ENCODE data around the gene PCDHGA9. TPM values are rescaled to one million over a fixed set of nuclear protein-coding genes. Genes with fewer than 3 reads are reported as not detected.
A peak's percentile ranks its signal among the peaks of the same experiment; 100 is the strongest.
"Not testable (repeated sequence)": the region's sequence is repeated elsewhere in the genome, so short reads cannot be mapped to it uniquely, and the experiment has no call there.

PCDHGA9 gene
- total and polyA plus RNA-seq, 2 donors (not counting 1 experiment from before 2014, with no cell fraction given) = 3.3 to 4.8 TPM

GRCh38 chr5:141392429-141393198 lies 10.0 kb upstream of the PCDHGA9 start, which contains the start of gene PCDHGA8:
Gene PCDHGA8, plus strand, starts transcription at chr5:141392633. Its CDS starts 181 bp downstream, at chr5:141392814.
- H3K9me3 ChIP-seq (ENCODE audit: control insufficient read depth, insufficient read depth, low read depth, low read length) = peaks cover 4% of the 10 kb centered on the region
- H3K4me1 ChIP-seq (ENCODE audit: control insufficient read depth, extremely low read depth, insufficient read depth, low read length) = no peaks in the 10 kb centered on the region
- TF ChIP-seq CTCF (conservative IDR thresholded peaks at IDR 0.05 in 1 of 2, IDR thresholded peaks at IDR 0.05 in 1 of 2; ENCODE audit: low read depth in 1 of 2, low read length in 2 of 2) (peak in 1 of 2 donors; percentile 13), EZH2 (IDR thresholded peaks at IDR 0.05; ENCODE audit: low read length, missing control alignments) (no peak)
- H3K9ac ChIP-seq (ENCODE audit: insufficient read depth, low read length) = no peak within 1 kb of the TSS
- H3K4me2 ChIP-seq (ENCODE audit: extremely low read depth, insufficient read depth, low read length) = no peak within 1 kb of the TSS
- H4K20me1 ChIP-seq (ENCODE audit: control insufficient read depth, extremely low read depth, insufficient read depth, low read length) = no peaks in the 10 kb centered on the region
- H3K79me2 ChIP-seq (ENCODE audit: control insufficient read depth, insufficient read depth, low read length) = no peaks in the 10 kb centered on the region
- peak in 1 of 2 donors; percentile 31 for DNase-seq (ENCODE audit: low read depth in 2 of 2)
- no peak within 1 kb of the TSS for H3K27ac ChIP-seq (ENCODE audit: insufficient read depth, low read length)
- H3K36me3 ChIP-seq (ENCODE audit: control insufficient read depth, insufficient read depth, low read length) = no peaks in the 10 kb centered on the region
- no peaks in the 10 kb centered on the region for H3K27me3 ChIP-seq (ENCODE audit: control insufficient read depth, insufficient read depth, low read length)
- H3K4me3 ChIP-seq (replicated peaks in 1 of 4; ENCODE audit: control extremely low read depth in 1 of 4, insufficient read depth in 1 of 4, low read depth in 3 of 4, low read length in 4 of 4) = peak within 1 kb of the TSS in 2 of 4 experiments; percentile 16 to 21
- H2AFZ ChIP-seq (ENCODE audit: low read length) = no peak within 1 kb of the TSS

DNA sequence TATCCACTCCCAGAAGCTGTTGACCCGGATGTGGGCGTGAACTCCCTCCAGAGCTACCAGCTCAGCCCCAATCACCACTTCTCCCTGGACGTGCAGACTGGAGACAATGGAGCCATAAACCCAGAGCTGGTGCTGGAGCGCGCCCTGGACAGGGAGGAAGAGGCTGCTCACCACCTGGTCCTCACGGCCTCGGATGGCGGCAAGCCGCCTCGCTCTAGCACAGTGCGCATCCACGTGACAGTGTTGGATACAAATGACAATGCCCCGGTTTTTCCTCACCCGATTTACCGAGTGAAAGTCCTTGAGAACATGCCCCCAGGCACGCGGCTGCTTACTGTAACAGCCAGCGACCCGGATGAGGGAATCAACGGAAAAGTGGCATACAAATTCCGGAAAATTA lies 9.3 kb upstream of the PCDHGA9 start:
- H3K4me1 ChIP-seq (ENCODE audit: control insufficient read depth, extremely low read depth, insufficient read depth, low read length) = no peaks in the 10 kb centered on the region
- TF ChIP-seq EZH2 (IDR thresholded peaks at IDR 0.05; ENCODE audit: low read length, missing control alignments) (no peak), CTCF (conservative IDR thresholded peaks at IDR 0.05 in 1 of 2, IDR thresholded peaks at IDR 0.05 in 1 of 2; ENCODE audit: low read depth in 1 of 2, low read length in 2 of 2) (no peak)
- no peak for DNase-seq (ENCODE audit: low read depth in 2 of 2)
- no peaks in the 10 kb centered on the region for H3K36me3 ChIP-seq (ENCODE audit: control insufficient read depth, insufficient read depth, low read length)
- H3K9me3 ChIP-seq (ENCODE audit: control insufficient read depth, insufficient read depth, low read depth, low read length) = peaks cover 4% of the 10 kb centered on the region
- H3K9ac ChIP-seq (ENCODE audit: insufficient read depth, low read length) = no peak overlapping the region
- H3K4me2 ChIP-seq (ENCODE audit: extremely low read depth, insufficient read depth, low read length) = no peak overlapping the region
- H2AFZ ChIP-seq (ENCODE audit: low read length) = no peak overlapping the region
- no peak overlapping the region for H3K27ac ChIP-seq (ENCODE audit: insufficient read depth, low read length)
- no peaks in the 10 kb centered on the region for H3K27me3 ChIP-seq (ENCODE audit: control insufficient read depth, insufficient read depth, low read length)
- H4K20me1 ChIP-seq (ENCODE audit: control insufficient read depth, extremely low read depth, insufficient read depth, low read length) = no peaks in the 10 kb centered on the region
- no peaks in the 10 kb centered on the region for H3K79me2 ChIP-seq (ENCODE audit: control insufficient read depth, insufficient read depth, low read length)
- no peak overlapping the region for H3K4me3 ChIP-seq (replicated peaks in 1 of 4; ENCODE audit: control extremely low read depth in 1 of 4, insufficient read depth in 1 of 4, low read depth in 3 of 4, low read length in 4 of 4)

DNA sequence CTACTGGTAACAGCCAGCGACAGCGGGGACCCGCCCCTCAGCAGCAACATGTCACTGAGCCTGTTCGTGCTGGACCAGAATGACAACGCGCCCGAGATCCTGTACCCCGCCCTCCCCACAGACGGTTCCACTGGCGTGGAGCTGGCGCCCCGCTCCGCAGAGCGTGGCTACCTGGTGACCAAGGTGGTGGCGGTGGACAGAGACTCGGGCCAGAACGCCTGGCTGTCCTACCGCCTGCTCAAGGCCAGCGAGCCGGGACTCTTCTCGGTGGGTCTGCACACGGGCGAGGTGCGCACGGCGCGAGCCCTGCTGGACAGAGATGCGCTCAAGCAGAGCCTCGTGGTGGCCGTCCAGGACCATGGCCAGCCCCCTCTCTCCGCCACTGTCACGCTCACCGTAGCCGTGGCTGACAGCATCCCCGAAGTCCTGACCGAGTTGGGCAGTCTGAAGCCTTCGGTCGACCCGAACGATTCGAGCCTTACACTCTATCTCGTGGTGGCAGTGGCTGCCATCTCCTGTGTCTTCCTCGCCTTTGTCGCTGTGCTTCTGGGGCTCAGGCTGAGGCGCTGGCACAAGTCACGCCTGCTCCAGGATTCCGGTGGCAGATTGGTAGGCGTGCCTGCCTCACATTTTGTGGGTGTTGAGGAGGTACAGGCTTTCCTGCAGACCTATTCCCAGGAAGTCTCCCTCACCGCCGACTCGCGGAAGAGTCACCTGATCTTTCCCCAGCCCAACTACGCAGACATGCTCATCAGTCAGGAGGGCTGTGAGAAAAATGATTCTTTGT lies 8.0 kb upstream of the PCDHGA9 start:
- H3K79me2 ChIP-seq (ENCODE audit: control insufficient read depth, insufficient read depth, low read length); H3K27ac ChIP-seq (ENCODE audit: insufficient read depth, low read length); H3K9ac ChIP-seq (ENCODE audit: insufficient read depth, low read length); H2AFZ ChIP-seq (ENCODE audit: low read length); H3K4me1 ChIP-seq (ENCODE audit: control insufficient read depth, extremely low read depth, insufficient read depth, low read length); H3K4me3 ChIP-seq (replicated peaks in 1 of 4; ENCODE audit: control extremely low read depth in 1 of 4, insufficient read depth in 1 of 4, low read depth in 3 of 4, low read length in 4 of 4); H3K4me2 ChIP-seq (ENCODE audit: extremely low read depth, insufficient read depth, low read length); H3K27me3 ChIP-seq (ENCODE audit: control insufficient read depth, insufficient read depth, low read length); DNase-seq (ENCODE audit: low read depth in 2 of 2); H4K20me1 ChIP-seq (ENCODE audit: control insufficient read depth, extremely low read depth, insufficient read depth, low read length); H3K9me3 ChIP-seq (ENCODE audit: control insufficient read depth, insufficient read depth, low read depth, low read length); H3K36me3 ChIP-seq (ENCODE audit: control insufficient read depth, insufficient read depth, low read length): not testable (repeated sequence)

All from fibroblast of lung (primary cell).